HG03432 (cell line): ENCODE results near the gene TMEM234.
A peak's percentile ranks its signal among the peaks of the same experiment; 100 is the strongest.

ENCODE experiments used
- ATAC-seq: cut with Tn5 transposase; IDR thresholded peaks from one replicate; pipeline ENCODE4 v1.9.1; 2021; ENCODE audit warnings: mild to moderate bottlenecking, moderate library complexity; ENCODE audit not compliant: unreplicated experiment

TMEM234 gene

DNA sequence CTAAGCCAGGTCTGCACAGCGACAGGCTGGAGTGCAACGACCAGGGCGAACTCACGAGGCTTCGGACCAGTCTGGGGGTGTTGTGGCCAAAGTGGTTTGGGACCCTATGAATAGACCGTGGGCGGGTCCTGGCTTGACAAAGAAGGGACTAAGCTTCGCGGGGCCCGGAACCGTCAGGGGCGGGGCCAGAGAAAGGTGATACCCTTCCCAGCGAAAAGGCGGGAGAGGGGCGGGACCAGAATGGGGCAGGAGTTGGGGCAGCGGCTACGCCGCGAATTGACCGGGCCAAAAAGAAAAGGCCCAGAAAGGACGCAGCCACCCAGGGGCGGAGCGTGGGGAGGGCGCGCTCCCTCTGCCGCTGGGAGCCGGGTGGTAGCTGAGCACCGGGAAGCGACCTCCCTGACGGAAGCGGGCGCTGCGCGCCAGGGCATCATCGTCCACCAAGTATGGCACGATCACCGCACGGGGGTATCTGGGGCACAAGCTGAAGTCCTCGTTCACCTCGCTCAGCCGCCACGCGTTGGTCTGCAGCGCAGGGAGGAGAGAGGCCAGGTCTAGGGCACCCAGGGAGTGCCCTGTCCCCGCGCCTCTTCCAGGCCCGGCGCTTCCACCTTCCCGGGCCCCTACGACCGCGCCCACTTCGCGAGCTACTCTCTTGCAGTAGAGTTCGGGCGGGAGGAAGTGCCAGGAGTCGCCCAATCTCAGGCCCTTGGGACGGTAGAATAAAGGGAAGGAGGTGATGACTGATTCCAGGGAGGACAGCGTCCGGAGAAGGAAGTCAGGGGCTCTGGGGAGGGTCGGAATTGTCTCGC lies 18.2 kb upstream of the TMEM234 start:
- ATAC-seq = peak; percentile 66

DNA sequence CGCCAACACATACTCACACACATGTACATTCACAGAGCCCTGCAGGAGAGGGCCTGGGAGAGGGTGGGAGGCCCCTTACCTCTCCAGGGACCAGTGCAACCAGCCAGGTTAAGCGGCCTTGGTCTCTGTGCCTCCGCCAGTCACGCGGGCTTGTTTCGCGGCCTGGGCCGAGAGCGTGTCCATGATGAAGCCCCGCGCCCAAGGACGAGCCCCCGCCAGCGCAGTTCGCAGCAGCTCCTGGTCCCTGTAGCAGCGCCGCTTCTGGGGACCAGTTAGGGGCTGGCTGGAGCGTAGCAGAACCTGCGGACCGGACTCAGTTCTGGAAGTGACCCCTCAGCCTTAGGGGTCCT lies 17.6 kb upstream of the TMEM234 start:
- ATAC-seq = no peak

DNA sequence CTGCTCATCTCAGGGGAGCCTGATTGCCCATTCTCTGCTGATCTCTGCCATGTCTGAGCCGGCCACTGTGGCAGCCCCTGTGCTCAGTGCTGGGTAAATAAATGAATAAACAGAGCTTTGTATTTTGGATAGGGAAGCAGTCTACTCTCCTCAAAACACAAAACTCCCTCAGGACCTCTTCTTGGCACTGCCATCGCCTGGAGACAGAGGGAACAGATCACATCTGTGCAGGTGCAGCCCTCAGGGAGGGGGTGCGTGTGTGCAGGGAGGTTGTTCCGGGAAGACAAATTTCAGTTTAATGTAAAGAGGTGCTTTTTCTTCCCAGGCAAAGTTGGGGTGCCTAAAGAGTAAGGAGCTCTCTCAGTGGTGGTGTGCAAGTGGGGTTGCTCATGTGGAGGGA lies 17.2 kb upstream of the TMEM234 start:
- ATAC-seq = no peak

DNA sequence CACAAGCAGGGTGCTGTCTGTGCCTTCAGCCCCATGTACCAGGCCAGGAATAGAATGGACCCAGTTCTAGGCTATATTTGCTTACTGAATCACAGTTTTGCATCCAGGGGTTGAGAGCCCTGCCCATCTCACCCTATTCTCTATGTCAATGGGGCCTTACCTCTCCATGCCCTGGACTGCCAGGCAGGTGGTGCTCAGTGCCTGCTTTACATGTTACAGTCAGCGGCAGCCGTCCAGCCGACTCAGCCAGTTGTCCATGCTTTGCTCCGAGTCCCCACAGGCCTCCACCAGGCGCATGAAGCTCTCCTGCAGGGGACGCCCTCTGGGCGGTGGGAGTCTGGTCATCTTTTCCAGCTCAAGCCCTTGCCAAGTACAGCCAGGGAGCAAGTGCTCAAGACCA lies 12.6 kb upstream of the TMEM234 start:
- ATAC-seq = no peak

DNA sequence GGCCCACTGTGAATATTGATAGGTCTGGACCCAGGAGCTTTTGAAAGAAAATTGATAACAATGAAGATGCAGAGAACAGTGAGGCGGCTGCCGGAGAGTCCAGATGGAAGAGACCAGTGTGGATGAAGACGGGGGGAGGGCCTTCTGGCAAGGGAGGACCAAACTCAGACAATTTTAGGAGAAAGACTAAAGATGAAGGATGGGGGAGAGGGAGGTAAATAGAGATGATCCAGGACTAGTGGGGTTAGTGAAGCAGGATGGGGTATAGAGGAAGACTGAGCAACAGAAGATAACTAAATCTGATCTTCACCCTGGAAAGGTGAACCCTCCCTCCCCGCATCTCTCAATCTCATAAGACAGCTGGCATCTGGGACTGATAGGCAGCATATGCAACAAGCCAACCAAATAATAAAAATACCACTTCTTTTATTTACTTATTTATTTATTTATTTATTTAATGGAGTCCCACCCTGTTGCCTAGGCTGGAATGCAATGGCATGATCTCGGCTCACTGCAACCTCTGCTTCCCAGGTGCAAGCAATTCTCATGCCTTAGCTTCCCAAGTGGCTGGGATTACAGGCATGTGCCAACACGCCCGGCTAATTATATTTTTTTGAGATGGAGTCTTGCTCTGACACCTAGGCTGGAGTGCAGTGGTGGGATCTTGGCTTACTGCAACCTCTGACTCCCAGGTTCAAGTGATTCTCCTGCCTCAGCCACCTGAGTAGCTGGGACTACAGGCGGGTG lies 10.6 kb upstream of the TMEM234 start:
- ATAC-seq = no peak

DNA sequence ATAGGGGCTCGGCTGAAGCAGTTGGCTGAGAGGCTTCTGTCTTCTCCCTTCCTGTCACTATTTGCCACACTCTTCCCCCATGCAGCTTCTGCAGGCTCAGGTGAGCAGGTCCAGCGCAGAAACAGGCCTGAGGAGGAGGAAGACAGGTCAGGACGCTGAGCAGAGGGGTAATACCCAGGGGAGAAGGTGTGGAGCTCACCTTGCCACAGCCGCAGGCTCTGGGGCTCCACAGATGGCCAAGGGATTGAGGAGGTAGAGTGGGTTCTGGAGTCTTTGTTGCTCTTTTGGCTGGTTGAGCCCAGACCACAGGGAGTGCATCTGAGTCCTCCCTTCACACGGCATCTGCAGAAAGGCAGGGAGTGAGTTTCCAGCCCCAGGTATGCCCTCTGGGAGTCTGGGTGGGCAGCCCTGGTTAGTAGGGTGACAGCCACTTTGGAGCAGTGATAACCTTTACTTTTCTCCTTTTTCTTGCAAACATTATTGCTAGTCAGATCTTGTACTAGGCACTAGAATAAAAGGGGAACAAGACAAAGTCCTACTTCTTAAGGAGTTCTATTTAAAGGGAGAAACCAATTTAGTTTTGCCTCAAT lies 9.8 kb upstream of the TMEM234 start:
- no peak for ATAC-seq

DNA sequence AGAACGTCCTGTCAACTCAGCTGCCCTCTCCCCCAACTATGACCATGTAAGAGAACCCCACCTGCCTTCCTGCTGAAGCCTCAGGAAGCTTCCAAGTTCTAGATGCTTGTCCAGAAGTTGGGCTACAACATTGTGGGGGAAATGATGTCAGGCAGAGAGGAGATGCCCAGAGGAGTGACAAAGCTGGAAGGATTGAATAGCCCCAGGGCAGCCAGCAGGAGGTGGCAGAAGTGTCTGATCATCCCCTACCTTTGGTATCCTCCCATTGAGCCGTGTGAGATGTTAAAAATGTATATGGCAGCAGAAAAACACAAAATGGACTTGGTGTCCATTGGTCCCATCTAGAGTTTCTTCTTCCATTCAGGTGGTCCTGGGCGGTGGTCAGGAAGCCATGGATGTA lies 6.6 kb upstream of the TMEM234 start:
- ATAC-seq = no peak

DNA sequence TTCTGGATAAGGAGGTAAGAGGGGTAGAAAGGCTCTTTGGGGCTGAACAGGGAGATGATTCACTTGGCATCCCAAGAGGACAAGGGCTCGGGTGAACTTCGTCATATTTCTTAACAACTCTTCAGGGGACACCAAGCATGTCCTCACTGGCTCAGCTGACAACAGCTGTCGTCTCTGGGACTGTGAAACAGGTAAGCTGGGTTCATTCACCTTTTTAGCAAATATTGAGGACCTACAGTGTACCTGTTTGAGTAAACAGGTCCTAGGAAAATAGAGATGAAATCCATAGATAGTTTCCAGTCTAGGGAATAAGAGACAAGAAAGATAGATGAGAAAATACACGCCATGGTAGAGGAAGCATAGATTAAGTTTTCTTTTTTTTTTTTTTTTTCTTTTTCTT lies 2.1 kb upstream of the TMEM234 start:
- ATAC-seq = no peak

DNA sequence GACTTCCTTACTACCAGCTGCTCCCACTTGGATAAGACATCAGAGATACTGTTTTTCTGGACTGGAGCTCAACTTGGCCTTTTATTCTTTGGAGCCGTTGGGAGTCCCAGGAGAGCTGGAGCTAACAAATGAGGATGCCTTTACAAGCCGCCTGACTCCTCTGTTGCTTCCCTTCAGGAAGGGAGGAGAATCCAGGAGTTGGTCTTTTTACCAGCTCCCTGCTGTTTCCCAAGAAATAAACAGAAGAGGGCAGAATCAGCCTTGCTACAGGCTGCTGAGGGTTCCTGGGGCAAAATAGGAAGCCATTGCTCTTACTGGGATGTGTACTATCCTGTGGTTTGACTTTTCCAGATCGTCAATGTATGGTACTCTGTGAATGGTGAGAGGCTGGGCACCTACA lies 1.5 kb upstream of the TMEM234 start:
- ATAC-seq = no peak

DNA sequence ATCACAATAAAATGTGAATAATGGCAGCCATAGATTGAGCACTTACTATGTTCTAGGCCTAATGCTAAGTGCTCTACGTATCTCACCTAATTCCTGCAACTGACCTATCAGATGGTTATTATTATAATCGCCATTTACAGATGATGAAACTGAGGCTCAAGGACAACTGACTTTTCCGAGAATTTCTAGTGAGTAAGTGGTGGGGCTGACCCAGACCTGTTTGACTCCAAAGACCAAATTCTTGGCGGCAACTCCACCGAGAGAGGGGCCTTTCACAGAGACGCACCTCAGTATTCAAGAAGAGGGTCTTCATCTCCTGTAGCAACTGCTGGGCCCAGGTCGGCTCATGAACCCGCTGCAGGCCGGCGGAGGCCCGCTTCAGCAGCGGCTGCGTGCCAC lies 573 bp downstream of the TMEM234 start:
- no peak for ATAC-seq

DNA sequence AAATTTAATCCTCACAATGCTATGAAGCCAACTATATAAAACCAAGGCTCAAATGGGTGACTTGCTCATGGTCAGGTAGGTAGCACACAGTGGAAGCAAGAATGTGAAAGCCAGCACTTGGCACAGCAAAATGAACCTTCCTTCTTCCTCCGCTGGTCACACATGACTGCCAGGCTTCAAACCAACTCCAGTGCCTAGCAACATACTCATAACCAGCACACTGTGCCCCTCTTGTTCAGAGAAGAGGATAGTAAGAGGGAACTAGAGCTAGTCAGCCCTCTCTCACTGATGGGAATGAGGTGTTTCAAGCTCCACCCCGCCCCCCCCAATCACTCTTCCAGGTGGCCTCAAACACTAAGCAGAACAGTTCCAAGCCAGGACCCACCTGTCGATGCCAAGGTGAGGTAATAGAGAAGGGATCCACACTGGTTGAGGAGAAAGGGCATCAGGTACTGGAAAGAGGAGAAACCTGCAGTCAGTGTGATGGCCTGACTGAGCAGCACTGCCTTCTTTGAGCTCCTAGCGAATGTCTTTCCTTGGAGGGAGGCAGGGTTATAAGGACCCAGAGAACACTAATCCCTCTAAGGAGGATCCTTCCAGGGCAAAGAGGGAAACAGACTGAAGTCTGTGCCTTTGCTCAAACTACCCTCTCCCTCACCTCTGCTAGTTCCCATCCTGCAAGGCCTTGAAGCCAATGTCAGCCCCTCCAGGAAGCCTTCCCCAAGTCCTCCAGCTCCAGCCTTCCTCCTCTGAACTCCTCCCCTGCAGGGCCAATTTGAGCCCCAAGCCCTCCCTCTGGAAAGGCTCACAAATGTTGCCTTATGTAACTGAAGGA lies 1.2 kb downstream of the TMEM234 start:
- ATAC-seq = no peak

DNA sequence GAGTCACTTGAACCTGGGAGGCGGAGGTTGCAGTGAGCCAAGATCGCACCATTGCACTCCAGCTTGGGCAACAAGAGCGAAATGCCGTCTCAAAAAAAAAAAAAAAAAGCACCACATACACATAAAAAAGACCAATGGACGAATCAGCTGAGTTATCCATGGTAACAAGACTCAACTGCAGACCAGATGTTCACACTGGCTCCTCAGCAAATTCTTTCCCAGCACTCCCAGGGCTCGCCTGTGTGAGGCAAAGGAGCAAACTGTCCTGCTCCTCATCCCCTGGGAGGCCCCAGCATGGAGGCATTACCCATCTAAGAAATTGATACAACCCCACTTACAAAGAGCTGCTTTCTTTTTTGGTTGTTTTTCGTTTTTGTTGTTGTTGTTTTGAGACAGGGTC lies 3.1 kb downstream of the TMEM234 start:
- ATAC-seq = no peak

DNA sequence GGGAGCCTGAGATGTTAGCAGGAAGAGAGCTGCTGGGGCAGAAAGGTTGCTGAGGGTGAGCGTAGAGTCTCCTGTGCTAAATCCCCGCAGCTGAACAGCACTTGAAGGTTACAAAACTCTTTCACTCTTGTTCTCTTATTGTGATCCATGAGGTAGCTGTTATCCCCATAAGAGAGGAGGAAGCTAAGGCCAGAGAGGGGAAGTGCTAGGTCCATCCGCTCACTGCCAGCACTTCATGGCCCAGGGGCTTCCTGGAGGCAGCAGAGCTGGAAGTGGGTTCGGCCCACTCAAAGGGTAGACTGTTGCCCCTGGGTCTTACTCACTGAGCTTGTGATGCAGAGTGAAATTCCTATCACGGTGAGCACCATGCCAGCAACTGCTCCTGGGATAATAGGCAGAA lies 5.6 kb downstream of the TMEM234 start:
- ATAC-seq = no peak

DNA sequence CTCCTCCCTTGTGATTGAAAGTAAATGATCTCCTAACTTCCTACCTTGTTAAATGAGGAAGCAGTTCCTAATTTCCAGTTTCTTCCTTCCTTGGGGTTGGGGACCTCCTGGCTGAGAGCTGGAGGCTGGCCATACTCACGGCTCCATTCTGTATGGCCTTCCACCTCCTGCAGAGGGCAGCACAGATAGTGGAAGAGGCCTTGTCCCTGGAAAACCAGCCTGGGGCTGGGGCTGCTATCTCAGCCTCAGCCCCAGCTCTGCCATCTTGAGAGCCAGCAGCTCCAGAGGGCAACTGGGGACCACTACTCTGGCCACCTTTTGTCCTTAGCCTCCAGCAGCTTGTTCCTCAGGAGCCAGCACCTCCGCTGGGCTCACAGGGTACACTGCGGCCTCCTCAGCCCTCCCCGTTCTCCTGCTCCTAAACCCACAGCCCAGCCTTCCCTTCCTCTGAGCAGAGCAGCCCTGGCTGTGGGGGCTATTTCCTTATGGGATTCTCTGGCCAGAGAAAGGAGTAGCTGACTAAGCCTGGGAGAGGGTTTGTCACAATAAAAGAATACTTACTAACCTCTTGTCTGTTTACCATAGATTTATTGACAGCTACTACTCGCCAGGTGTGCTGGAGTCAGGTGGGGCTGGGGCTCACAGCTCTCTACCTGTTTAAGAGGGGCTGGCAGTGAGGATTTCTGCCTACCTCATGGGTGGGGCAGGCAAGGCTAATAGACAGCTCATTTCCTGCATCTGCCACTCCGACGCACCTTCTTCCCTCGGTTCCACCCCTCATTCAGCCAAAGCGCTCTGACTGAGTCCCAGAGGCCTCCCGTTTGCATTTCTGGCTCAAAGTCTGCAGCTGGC lies 6.3 kb downstream of the TMEM234 start:
- ATAC-seq = no peak

DNA sequence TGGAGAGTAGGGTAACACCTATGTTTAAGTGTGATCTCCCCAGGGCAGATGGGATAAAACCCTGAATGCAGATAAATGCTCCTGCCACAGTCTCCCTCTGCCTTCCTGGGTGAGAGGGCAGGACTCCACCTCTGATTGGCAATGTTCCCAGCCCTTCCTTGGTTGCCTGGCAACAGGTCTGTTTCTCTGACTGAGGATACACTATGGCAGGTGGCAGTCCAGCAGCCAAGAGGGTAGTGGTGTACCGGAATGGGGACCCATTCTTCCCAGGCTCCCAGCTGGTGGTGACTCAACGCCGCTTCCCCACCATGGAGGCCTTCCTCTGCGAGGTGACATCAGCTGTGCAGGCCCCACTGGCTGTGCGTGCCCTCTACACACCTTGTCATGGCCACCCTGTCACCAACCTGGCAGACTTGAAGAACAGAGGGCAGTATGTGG lies 13.2 kb downstream of the TMEM234 start, which contains the start of gene DCDC2B:
TSS of gene DCDC2B (plus strand) at position 199 of the 438 bp plus-strand sequence. CDS start at position 204, 5 bp downstream.
- ATAC-seq = no peak

DNA sequence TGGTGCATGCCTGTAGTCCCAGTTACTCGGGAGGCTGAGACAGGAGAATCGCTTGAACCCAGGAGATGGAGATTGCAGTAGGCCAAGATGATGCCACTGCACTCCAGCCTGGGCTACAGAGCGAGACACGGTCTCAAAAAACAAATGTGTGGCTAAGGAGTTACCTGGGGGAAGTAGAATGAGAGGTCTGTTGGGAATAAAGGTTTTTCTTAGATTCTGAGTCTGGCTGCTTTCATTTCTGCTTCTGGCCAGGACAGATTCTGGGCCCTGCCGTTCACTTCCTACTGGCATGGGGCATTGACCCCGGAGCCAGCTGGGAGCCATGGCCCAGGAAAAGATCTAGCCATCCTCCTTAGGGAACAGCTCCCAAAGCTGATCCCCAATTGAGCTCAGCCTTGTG lies 13.7 kb downstream of the TMEM234 start:
- ATAC-seq = no peak

DNA sequence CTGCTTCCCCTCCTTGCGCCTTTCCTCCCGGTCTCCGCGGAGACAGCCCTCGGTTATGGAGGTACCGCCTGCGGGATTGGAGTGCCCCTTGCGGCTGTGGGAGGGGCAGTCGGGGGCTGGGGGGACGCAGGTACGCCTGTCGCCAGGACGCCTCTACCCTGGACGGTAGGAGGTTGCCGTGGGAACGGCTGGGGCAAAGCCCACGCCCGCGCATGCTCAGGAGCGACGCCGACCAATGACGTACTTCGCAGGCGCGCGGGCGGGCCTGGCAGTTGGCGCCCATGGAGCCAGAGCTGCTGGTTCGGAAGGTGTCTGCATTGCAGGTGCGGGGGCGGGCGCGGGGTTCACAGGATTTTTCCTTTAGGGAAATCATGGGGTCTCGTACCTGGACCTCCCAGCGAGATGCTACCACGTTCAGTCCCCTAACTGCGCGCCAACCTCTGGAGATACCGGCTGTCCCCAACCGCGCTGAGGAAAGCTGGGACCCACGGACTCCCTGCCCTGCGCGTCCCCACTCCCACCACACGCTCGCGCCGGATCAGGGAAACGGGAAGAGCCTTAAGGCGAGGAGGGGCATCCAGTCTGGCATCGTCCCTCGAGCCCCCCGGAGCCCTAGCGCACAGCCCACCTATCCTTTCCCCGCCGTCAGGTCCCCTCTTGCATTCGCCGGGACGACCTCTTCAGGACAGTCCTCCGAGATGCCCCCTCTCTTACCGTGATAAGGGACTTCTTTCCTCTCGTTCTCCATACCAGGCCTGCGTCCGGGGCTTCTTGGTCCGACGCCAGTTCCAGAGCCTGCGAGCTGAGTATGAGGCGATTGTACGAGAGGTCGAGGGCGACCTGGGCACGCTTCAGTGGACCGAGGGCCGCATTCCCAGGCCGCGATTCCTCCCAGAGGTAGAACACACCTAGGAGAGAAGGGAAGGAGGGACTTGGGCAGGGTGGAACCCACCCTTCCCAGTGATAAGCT lies 16.5 kb downstream of the TMEM234 start, which contains the start of gene IQCC:
TSS of gene IQCC (plus strand) at position 271 of the 970 bp plus-strand sequence. CDS start at position 282, 11 bp downstream.
- peak; percentile 63 for ATAC-seq

DNA sequence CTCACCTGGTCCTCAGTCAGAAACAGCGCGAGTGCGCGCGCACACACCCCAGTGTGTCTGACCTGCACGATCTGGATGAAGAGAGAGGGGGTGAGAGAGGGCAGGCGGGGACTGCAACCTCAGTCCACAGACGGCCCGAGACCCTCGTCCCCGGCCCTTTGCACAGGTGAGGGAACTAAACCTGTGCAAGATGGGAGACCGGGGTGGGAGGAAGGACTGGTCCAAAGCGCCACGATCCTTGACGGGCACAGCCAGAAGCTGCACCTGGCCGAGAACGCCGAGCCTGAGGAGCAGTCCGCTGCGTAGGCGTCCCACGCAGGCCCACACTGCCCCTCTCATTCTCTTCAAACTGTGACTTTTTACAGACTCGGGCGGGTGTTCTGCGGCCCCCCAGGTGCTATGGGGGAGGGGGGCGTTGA lies 17.2 kb downstream of the TMEM234 start:
- no peak for ATAC-seq
